Fibroblast of the aortic adventitia (primary cell): ENCODE measurements around the gene POLR3C. TPM values are rescaled to one million over a fixed set of nuclear protein-coding genes. Genes with fewer than 3 reads are reported as not detected.

Experiments used
- DNase-seq: peaks from one replicate; pipeline ENCODE4 v3.0.0-alpha.2; 2010; ENCODE audit warnings: low read depth
- H3K4me3 ChIP-seq: 2 replicates; pipeline ENCODE4 v1.5.1; 2011; ENCODE audit warnings: low read depth, mild to moderate bottlenecking, control low read depth, low read length, moderate library complexity
- CTCF ChIP-seq: IDR thresholded peaks from 2 replicates; pipeline ENCODE4 v1.5.1; 2011; ENCODE audit warnings: mild to moderate bottlenecking, low read length, control low read depth, inconsistent platforms; ENCODE audit not compliant: insufficient read depth
- total RNA-seq: library from RNA; depleted of rRNA; stranded (reverse); fragments of >200 nt; gene quantifications from 2 replicates; pipeline ENCODE4 v1.2.3, GENCODE V29; 2012; ENCODE audit warnings: low replicate concordance

Gene POLR3C
- total RNA-seq, 1 donor, result 58.6 TPM

GRCh38 chr1:145857170-145857569, 33.2 kb downstream of the POLR3C start:
- no peak for TF ChIP-seq CTCF
- H3K4me3 ChIP-seq, result peak overlapping the region; percentile 14
- DNase-seq, result no peak

GRCh38 chr1:145858238-145858900, 34.4 kb downstream of the POLR3C start:
- DNase-seq, result peak; percentile 34
- H3K4me3 ChIP-seq, result peak overlapping the region; percentile 91
- peak; percentile 6 for TF ChIP-seq CTCF

- no peak for TF ChIP-seq CTCF
Measured at GRCh38 chr1:145858901-145859490, 35.0 kb downstream of the POLR3C start, which contains the start of gene PIAS3. Gene PIAS3 (minus strand): TSS chr1:145859081. CDS start chr1:145858990, 91 bp downstream.

GRCh38 chr1:145859491-145860023, 35.6 kb downstream of the POLR3C start:
- TF ChIP-seq CTCF, result peak; percentile 15
- H3K4me3 ChIP-seq, result peak overlapping the region; percentile 77
- DNase-seq, result peak; percentile 85

More at GRCh38 chr1:145858901-145859490, 35.0 kb downstream of the POLR3C start, which contains the start of gene PIAS3:
- H3K4me3 ChIP-seq, result peak within 1 kb of the TSS; percentile 91
- peak; percentile 90 for DNase-seq

- DNase-seq, result peak; percentile 58
- no peak for TF ChIP-seq CTCF
- H3K4me3 ChIP-seq, result no peak overlapping the region
Measured at GRCh38 chr1:145863282-145864018, 39.5 kb downstream of the POLR3C start.

GRCh38 chr1:145868232-145868631, 44.2 kb downstream of the POLR3C start:
- DNase-seq, result no peak
- TF ChIP-seq CTCF, result no peak
- no peak overlapping the region for H3K4me3 ChIP-seq
